H1 (cell line): ENCODE measurements around the gene ESRP2. TPM values are rescaled to one million over a fixed set of nuclear protein-coding genes. Genes with fewer than 3 reads are reported as not detected.

Source experiments
- CTCF ChIA-PET: fragments of 300-600 bp; sonication (Branson Sonifier 250); formaldehyde crosslinking; loops from one replicate; lab custom pipeline; 2021; ENCODE audit not compliant: partially characterized antibody; lab: Charles Lee
- POLR2A ChIA-PET: fragments of 300-600 bp; sonication (Branson Sonifier 250); formaldehyde crosslinking; loops from one replicate; lab custom pipeline; 2021; ENCODE audit warnings: inconsistent platforms; ENCODE audit not compliant: partially characterized antibody; lab: Charles Lee
- DNase-seq, 2 experiments: peaks; one replicate each; pipeline versions ENCODE4 v3.0.0 to v3.0.0-alpha.2; 2010 to 2022; ENCODE audit warnings: low spot score in 2 of 2, low read depth in 1 of 2, mixed read lengths in 1 of 2
- FAIRE-seq: peaks from 2 replicates; lab custom pipeline; 2011; peaks lifted over from hg19 to GRCh38; lab: Jason Lieb, UNC
- H2AFZ ChIP-seq: 2 replicates; pipeline ENCODE4 v1.8.1; 2012; ENCODE audit warnings: low read length, inconsistent platforms
- H2AK5ac ChIP-seq: 2 replicates; pipeline ENCODE4 v1.6.1; 2013; ENCODE audit warnings: low read depth, low read length
- H2BK120ac ChIP-seq: replicated peaks from 2 replicates; pipeline ENCODE3; 2013; ENCODE audit warnings: low read depth, low read length, inconsistent platforms
- H2BK12ac ChIP-seq: 2 replicates; pipeline ENCODE4 v1.6.1; 2013; ENCODE audit warnings: low read depth, low read length
- H2BK15ac ChIP-seq: 2 replicates; pipeline ENCODE4 v1.6.1; 2013; ENCODE audit warnings: low read length
- H2BK20ac ChIP-seq: 2 replicates; pipeline ENCODE4 v1.6.1; 2013; ENCODE audit warnings: low read length
- H2BK5ac ChIP-seq: 2 replicates; pipeline ENCODE4 v1.6.1; 2013; ENCODE audit warnings: low read depth, low read length
- H3K14ac ChIP-seq: 2 replicates; pipeline ENCODE4 v1.6.1; 2013; ENCODE audit warnings: inconsistent platforms; ENCODE audit not compliant: insufficient read length
- H3K18ac ChIP-seq: 2 replicates; pipeline ENCODE4 v1.6.1; 2013; ENCODE audit warnings: low read length; ENCODE audit errors: extremely low read depth
- H3K23ac ChIP-seq: 2 replicates; pipeline ENCODE4 v1.6.1; 2013; ENCODE audit warnings: inconsistent platforms; ENCODE audit not compliant: insufficient read length
- H3K23me2 ChIP-seq: 2 replicates; pipeline ENCODE4 v1.6.1; 2013; ENCODE audit warnings: low read depth, low read length
- H3K27ac ChIP-seq: 2 replicates; pipeline ENCODE4 v1.6.1; 2011; ENCODE audit warnings: low read depth, low read length, inconsistent platforms
- H3K27me3 ChIP-seq, 4 experiments: replicated peaks in 1 of 4; 1 replicate in 1 of 4; 2 replicates in 3 of 4; pipeline versions ENCODE4 v1.6.1 to v1.8.1; 2011 to 2013; ENCODE audit warnings: low read length in 3 of 4, mild to moderate bottlenecking in 3 of 4, inconsistent platforms in 2 of 4, mixed read lengths in 2 of 4, moderate library complexity in 1 of 4; ENCODE audit not compliant: control insufficient read depth in 3 of 4, insufficient read depth in 3 of 4; ENCODE audit errors: extremely low read depth in 1 of 4
- H3K36me3 ChIP-seq, 4 experiments: 2 replicates each; pipeline versions ENCODE4 v1.6.1 to v1.8.1; 2011 to 2013; ENCODE audit warnings: mild to moderate bottlenecking in 4 of 4, low read length in 3 of 4, moderate library complexity in 2 of 4, control low read depth in 1 of 4, inconsistent platforms in 1 of 4; ENCODE audit not compliant: insufficient read depth in 4 of 4, control insufficient read depth in 2 of 4
- H3K4ac ChIP-seq: replicated peaks from 2 replicates; pipeline ENCODE3; 2013; ENCODE audit warnings: low read length, low read depth, mixed read lengths, inconsistent platforms; ENCODE audit not compliant: insufficient read length
- H3K4me1 ChIP-seq, 4 experiments: replicated peaks in 1 of 4; 1 replicate in 1 of 4; 2 replicates in 3 of 4; pipeline versions ENCODE4 v1.6.1 to v1.8.1; 2011 to 2013; ENCODE audit warnings: low read length in 3 of 4, inconsistent platforms in 2 of 4, mixed read lengths in 1 of 4; ENCODE audit not compliant: insufficient read depth in 4 of 4, control insufficient read depth in 3 of 4
- H3K4me2 ChIP-seq, 2 experiments: 2 replicates each; pipeline versions ENCODE4 v1.6.1 to v1.8.1; 2011 to 2013; ENCODE audit warnings: low read depth in 2 of 2, low read length in 2 of 2, control low read depth in 1 of 2, inconsistent platforms in 1 of 2, mild to moderate bottlenecking in 1 of 2; ENCODE audit not compliant: insufficient read depth in 1 of 2
- H3K4me3 ChIP-seq, 4 experiments: fragments of 200-600, 300-600 bp in 1 of 4; sonication (generic), shearing (Covaris generic), sonication (Bioruptor Twin) in 1 of 4; 2 replicates each; pipeline versions ENCODE4 v1.5.1 to v1.8.1; 2011 to 2016; ENCODE audit warnings: low read length in 4 of 4, low read depth in 3 of 4, control low read depth in 2 of 4, inconsistent platforms in 2 of 4, mild to moderate bottlenecking in 2 of 4, mixed read lengths in 1 of 4, moderate library complexity in 1 of 4; ENCODE audit not compliant: insufficient read depth in 2 of 4; ENCODE audit errors: extremely low read depth in 1 of 4
- H3K56ac ChIP-seq: replicated peaks from 2 replicates; pipeline ENCODE3; 2013; ENCODE audit warnings: low read depth, mild to moderate bottlenecking, mixed read lengths, low read length, inconsistent platforms; ENCODE audit not compliant: insufficient read length
- H3K79me1 ChIP-seq: 2 replicates; pipeline ENCODE4 v1.6.1; 2013; ENCODE audit warnings: low read depth, low read length, control low read depth
- H3K79me2 ChIP-seq, 2 experiments: 2 replicates each; pipeline versions ENCODE4 v1.6.1 to v1.8.1; 2012 to 2013; ENCODE audit warnings: low read length in 2 of 2, mild to moderate bottlenecking in 2 of 2, inconsistent platforms in 1 of 2; ENCODE audit not compliant: insufficient read depth in 2 of 2, control insufficient read depth in 1 of 2
- H3K9ac ChIP-seq, 4 experiments: replicated peaks in 1 of 4; 1 replicate in 1 of 4; 2 replicates in 3 of 4; pipeline versions ENCODE4 v1.6.1 to v1.8.1; 2011 to 2013; ENCODE audit warnings: low read depth in 3 of 4, low read length in 3 of 4, control low read depth in 2 of 4, mild to moderate bottlenecking in 2 of 4, moderate library complexity in 2 of 4, inconsistent platforms in 1 of 4; ENCODE audit errors: extremely low read depth in 1 of 4
- H3K9me3 ChIP-seq, 2 experiments: 2 replicates each; pipeline versions ENCODE4 v1.6.1 to v1.8.1; 2012 to 2013; ENCODE audit warnings: mild to moderate bottlenecking in 2 of 2, moderate library complexity in 2 of 2, control low read depth in 1 of 2, inconsistent platforms in 1 of 2, low read depth in 1 of 2, low read length in 1 of 2, mixed read lengths in 1 of 2; ENCODE audit not compliant: insufficient read depth in 2 of 2
- H4K20me1 ChIP-seq, 2 experiments: replicated peaks in 1 of 2; 2 replicates each; pipeline versions ENCODE3 to v1.8.1; 2011 to 2013; ENCODE audit warnings: inconsistent platforms in 2 of 2, low read length in 2 of 2, mild to moderate bottlenecking in 1 of 2; ENCODE audit not compliant: insufficient read depth in 2 of 2, control insufficient read depth in 1 of 2
- H4K5ac ChIP-seq: 2 replicates; pipeline ENCODE4 v1.6.1; 2013; ENCODE audit warnings: low read length, low read depth, mixed read lengths, inconsistent platforms; ENCODE audit not compliant: insufficient read length
- H4K8ac ChIP-seq: 2 replicates; pipeline ENCODE4 v1.8.0; 2013; ENCODE audit warnings: mild to moderate bottlenecking, moderate library complexity, low read length, inconsistent platforms; ENCODE audit not compliant: insufficient read depth; ENCODE audit errors: extremely low read depth
- H4K91ac ChIP-seq: replicated peaks from 2 replicates; pipeline ENCODE3; 2013; ENCODE audit warnings: low read length, mixed read lengths, inconsistent platforms; ENCODE audit not compliant: insufficient read length
- KDM4A ChIP-seq: IDR thresholded peaks from one replicate; pipeline ENCODE4 v1.7.1; 2012; ENCODE audit warnings: low read depth, mild to moderate bottlenecking, moderate library complexity, low read length, inconsistent platforms; ENCODE audit not compliant: severe bottlenecking
- KDM5A ChIP-seq: fragments of 200-600 bp; IDR thresholded peaks from 2 replicates; pipeline ENCODE4 v1.7.1; 2012; ENCODE audit warnings: mild to moderate bottlenecking, low read length, inconsistent platforms, mixed read lengths
- WGBS, 2 experiments: shearing (Covaris generic) in 1 of 2; methylation state at CpG; one replicate each; pipeline versions ENCODE4 v1.1.6 to v1.1.7; 2013 to 2015; ENCODE audit warnings: low lambda C conversion rate in 2 of 2, mixed read lengths in 2 of 2, inconsistent platforms in 1 of 2, low coverage in 1 of 2, missing lambda C conversion rate in 1 of 2; ENCODE audit not compliant: insufficient replicate concordance in 2 of 2, insufficient coverage in 1 of 2, insufficient read length in 1 of 2; ENCODE audit errors: extremely low coverage in 1 of 2, missing lambda C conversion rate in 1 of 2; 5-methylcytosine and 5-hydroxymethylcytosine counted together
- polyA plus RNA-seq, 7 experiments: library from polyadenylated mRNA; depleted of rRNA in 3 of 7; stranded (reverse) in 5 of 7; unstranded in 2 of 7; fragments of >200 nt in 5 of 7; fragments of 200-250 nt in 2 of 7; gene quantifications; 1 replicate in 5 of 7; 2 replicates in 1 of 7; 4 replicates in 1 of 7; pipeline versions ENCODE4 v1.2.1 to v1.2.3, GENCODE V29; 2011 to 2013; ENCODE audit warnings: missing spikeins in 2 of 7, mixed read lengths in 2 of 7
- total RNA-seq: library from RNA; stranded (reverse); fragmentation: NEBNext Ultra II Directional; extraction: Animal tissue kit (Norgen Biotek cat#: 25700); gene quantifications from 2 replicates; pipeline ENCODE4 v1.2.1, GENCODE V29; 2021

Gene ESRP2
- total and polyA plus RNA-seq, 2 of the 8 experiments (the other 6 are each of a cell fraction or from before 2014, with no cell fraction given) = 35.1 to 45.8 TPM

DNA sequence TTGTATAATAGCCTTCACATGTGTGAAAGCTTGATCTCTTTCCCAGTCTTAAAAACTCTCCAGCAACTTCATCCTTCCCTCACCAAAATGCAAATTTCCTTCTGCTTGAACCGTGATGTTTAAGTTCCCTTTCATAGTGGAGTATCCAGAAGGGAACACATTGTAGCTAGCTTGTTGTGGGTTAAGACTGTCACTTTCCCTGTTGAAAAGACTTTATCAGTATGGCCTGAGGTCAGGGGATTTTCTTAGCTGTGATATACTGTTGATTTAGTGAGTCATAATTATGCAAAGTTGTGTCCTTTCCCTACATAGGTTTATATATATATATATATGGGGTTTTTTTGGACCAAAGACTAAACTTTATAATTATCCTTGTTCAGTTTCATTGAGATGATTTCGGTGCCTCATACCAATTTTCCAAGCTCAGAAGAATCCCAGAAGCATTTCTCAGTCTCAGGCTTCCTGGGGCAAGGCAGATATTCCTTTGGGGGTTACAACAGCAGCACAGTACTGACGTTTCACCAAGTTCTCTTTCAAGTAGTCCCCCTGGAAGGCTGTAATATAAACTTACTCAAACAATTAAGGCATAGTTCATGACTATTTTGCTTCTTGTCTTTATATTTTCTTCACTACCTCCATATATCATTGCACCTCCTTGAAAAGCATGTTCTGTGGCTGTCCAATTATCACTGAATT is 35.7 kb downstream of the ESRP2 start:
- Histone ChIP-seq H4K20me1 (no peaks in the 10 kb centered on the region), H2BK15ac (no peak overlapping the region), H4K5ac (no peak overlapping the region), H3K4me2 (no peak overlapping the region), H3K9ac (no peak overlapping the region), H3K4me1 (no peaks in the 10 kb centered on the region), H3K79me2 (no peaks in the 10 kb centered on the region), H3K79me1 (no peaks in the 10 kb centered on the region), H2BK12ac (no peak overlapping the region), H2BK5ac (no peak overlapping the region), H2BK20ac (no peak overlapping the region), H3K23me2 (no peaks in the 10 kb centered on the region), H4K91ac (no peak overlapping the region), H3K27me3 (no peaks in the 10 kb centered on the region), H3K4ac (no peak overlapping the region), H3K27ac (no peak overlapping the region), H2AFZ (no peak overlapping the region), H2BK120ac (no peak overlapping the region), H2AK5ac (no peak overlapping the region), H3K14ac (no peak overlapping the region), H3K9me3 (no peaks in the 10 kb centered on the region), H3K23ac (no peak overlapping the region), H3K56ac (no peak overlapping the region), H3K36me3 (no peaks in the 10 kb centered on the region), H3K18ac (no peak overlapping the region), H4K8ac (no peak overlapping the region), H3K4me3 (no peak overlapping the region)
- ChIA-PET POLR2A (interaction anchor here (1.6 kb wide), 1 partner anchor 28 kb away, joined by 3 read pairs; no protein-coding TSS in a partner anchor), CTCF (interaction anchor here (0.7 to 2.4 kb wide), 6 partner anchors 13 to 138 kb away, joined by 3 to 15 read pairs (median 4); no protein-coding TSS in a partner anchor)
- FAIRE-seq (no peak), DNase-seq (no peak)
- WGBS, 2 experiments = 84% methylated on average over 3 of the region's 3 CpGs; no CpG with 5 or more reads in 1 of the 2 experiments
- TF ChIP-seq KDM5A (no peak), KDM4A (no peak)
